CD4-positive, alpha-beta T cell treated with Interleukin-6 for 4 hours (primary cell): ENCODE data around the gene RMI2.

Experiments
- DNase-seq: peaks from one replicate; pipeline ENCODE4 v3.0.0-alpha.2; 2020; ENCODE audit warnings: mixed read lengths

The RMI2 gene

DNA sequence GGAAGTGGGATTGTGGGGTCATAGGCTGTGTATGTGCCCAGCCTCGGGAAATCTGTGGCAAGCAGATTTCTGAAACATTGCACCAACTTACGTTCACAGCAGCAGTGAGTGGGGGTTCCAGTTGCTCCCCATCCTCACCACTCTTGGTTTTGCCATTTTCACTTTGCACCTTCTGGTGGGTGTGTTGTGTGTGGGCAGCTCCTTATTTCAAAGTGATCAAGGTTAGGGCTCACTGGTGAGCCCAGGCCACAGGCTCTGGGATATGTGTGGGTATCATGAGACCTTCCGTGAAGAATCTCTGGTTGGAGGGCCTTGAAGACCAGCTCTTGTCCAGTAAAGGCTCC is 34.7 kb upstream of the RMI2 start:
- no peak for DNase-seq

DNA sequence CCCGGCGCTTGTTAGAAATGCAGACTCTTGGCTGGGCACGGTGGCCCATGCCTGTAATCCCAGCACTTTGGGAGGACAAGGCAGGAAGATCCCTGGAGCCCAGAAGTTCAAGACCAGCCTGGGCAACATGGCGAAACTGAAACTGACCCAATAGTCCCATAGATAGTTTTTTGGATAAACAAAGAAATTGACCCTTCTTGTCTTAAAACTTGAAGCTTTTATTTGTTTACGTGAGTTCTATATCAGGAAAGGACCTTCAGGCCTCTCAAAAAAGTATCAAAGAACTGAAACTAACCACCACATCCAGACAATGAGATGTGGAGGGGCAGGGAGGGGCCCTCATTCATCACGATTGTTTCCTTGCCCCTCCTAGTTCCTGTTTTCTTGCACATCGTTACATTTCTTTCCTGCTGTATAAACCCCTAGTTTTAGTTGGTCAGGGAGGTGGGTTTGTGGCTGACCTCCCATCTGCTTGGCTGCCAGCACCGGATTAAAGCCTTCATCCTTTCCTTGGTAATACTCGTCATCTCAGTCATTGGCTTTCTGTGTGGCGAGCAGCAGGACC is 34.2 kb upstream of the RMI2 start:
- DNase-seq, result peak; percentile 43

DNA sequence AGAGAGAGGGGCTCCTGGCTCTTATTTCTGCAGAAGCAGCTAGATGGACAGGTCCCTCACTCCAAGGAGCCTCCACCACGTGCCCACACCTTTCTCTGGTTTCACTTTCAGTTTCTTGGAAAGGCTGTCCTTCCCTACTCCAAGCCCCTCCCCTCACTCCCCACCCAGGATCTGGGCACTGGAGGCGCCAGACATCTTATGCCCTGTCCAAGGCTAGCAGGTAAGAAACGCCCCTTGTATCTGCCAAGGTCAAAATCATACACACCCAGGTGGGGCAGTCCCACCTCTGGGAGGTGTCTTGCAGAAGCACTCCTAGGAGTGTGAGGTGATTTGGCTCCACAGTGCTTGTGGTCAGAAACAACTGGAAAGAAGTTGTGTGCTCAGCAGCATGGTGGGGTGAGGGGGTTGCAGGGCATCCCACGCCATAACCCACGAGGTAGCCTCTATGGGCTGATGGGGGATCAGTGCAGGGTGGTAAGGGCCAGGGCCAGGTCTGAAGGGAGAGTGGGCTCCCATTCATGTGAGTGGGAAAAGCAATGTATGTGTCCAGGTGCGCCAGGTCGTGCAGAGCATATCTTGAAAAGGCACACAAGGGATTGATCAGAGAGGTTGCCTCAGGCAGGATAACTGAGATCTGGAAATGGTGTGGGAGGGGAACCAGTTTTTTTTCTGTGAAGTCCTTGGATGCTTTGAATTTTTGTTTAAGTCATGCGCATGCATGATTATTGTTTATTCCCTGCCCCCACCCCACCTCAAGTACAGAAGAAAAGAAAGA is 32.4 kb upstream of the RMI2 start:
- DNase-seq, result peak; percentile 48

DNA sequence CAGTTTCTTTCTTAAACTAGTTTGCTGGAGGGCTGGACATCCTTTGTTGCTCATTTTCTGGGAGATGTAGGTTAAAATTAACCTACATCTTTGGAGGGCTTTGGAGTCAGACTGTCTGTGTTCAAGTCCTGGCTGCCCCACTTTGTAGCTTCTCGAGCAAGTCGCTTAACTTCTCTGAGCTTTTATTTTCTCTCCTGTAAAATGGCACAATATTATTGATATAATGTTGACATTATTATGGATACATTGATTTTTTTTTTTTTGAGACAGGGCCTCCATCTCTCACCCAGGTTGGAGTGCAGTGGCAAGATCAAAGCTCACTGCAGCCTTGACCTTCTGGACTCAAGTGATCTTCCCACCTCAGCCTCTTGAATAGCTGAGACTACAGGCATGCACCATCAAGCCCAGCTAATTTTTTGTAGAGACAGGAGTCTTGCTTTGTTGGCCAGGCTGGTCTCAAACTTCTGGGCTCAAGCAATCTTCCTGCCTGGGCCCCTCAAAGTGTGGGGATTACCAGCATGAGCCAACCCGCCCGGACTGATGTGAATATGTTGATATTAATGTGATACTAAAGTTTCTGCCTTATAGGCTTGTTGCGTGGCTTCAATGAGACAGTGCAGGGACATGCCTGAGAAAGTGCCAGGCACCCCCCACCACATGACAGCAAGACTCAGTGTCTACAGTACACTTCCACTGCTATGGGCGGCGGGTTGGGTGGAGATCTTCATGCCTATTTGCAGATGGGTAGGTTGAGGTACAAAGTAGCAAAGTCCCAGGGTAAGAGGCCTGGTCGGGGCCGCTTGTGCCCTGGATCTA is 31.6 kb upstream of the RMI2 start:
- DNase-seq, result no peak

DNA sequence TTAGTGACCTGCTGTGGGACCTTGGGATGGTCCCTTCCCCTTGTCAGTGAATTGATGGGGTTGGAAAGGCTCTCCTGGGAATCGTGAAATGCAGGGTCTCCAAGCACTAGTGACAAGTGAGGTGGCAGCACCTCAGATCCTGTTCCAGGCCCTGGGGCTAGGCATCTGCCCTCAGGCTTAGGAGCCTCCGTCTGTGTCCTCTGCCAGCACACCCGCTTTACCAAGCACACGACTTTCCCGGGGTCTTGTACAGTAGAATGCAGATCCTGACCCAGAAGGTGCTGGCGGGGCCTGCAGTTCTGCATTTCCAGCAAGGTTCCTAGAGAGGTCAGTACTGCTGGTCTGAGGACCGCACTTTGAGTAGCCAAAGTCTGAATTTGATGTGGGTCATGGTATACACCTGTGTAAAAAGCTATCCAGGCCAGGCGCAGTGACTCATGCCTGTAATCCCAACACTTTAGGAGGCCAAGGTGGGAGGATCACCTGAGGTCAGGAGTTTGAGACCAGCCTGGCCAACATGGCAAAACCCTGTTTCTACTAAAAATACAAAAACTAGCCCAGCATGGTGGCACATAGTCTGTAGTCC is 30.9 kb upstream of the RMI2 start:
- DNase-seq, result no peak

DNA sequence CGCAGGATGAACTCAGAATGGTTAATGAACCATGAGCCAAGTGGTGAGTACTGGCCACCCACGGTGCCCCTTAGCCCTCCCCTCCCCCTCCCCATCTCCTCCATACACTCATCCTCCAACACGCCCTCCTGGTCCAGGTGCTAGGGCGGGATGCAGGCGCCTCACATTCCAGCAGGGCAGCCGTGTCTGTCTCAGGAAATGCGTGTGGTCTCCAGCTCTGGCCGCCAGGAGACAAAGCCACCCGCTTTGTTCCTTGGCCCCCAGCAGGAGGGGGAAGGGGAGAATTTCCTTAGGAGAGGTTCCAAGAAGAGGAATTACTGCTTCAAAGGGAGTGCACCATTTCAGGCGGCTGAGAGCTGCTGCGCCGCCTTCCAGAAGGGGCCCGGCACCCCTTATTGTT is 29.7 kb upstream of the RMI2 start:
- no peak for DNase-seq

DNA sequence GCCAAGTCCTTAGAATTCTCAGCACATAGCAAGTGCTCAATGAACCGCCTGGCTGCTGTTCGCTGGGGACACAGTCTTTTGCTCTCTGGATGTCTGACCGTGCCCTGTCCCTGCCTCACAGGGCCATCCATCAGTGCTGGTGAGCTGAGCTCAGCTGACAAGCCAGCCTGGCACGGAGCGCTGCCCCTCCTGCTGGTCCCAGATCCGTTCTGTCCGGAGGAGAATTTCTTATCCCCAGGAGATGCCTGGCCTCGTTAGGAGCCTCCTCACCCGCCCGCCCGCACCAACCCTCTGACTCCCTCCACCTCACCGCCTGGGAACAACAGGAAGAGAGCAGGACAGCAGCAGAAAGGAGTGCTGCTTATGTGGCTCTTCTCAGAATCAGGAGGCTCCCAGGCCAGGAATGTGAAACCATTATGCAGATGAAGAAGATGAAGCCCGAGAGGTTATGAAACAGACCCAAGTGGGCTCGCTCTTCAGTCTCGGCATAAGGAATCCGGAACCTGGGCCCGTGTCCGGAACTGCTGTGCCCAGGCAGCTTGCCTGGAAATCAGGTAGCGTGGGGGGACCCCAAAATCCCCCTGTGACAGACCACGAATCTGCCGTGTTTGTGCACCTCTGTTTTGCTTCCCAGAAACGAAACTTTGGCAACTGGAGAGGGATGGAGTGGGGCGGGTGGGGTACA is 28.8 kb upstream of the RMI2 start:
- no peak for DNase-seq

DNA sequence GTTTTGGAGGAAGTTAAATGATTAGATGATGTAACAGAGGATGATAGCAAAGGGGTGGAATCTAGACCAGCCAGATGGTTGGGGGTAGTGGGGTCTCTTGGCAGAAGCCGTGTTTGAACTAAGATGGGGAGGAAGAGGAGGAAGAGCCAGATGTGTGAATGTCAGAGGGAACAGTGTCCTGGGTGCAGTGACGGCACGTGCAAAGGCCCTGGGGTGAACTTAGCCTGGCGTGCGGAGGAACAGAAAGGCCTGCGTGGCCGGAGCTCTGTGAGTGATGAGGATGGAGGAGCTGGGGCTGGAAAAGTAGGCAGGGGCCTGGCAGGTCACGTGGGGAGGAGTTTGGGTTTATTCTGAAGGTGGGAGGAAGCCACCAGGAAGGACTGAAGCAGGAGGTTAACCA is 26.4 kb upstream of the RMI2 start:
- no peak for DNase-seq

DNA sequence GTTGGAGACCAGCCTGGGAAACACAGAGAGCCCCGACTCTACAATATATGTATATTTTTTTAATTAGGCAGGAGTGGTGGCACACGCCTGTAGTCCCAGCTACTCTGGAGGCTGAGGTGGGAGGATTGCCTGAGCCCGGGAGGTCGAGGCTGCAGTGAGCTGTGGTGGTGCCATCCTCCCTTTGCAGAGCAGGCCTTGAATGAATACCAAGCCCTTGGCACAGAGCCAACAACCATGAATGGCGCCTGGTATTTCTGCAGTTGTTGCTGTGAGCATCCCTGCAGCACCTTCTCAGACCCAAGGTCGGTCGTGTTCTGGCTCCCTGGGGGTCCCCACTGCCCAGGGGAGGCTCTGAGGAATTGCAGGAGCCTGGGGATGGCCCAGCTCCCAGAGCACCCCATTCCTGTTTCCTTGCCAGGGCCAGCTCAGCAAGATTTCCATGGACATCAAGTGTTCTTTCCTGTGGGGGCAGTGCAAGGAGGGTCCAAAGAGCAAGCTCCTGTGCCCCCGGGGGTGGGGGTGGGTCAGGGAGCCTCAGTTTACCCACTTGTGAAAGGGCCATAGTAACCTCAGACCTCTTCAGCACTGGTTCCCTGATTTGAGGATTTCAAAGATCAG is 25.6 kb upstream of the RMI2 start:
- peak; percentile 25 for DNase-seq

DNA sequence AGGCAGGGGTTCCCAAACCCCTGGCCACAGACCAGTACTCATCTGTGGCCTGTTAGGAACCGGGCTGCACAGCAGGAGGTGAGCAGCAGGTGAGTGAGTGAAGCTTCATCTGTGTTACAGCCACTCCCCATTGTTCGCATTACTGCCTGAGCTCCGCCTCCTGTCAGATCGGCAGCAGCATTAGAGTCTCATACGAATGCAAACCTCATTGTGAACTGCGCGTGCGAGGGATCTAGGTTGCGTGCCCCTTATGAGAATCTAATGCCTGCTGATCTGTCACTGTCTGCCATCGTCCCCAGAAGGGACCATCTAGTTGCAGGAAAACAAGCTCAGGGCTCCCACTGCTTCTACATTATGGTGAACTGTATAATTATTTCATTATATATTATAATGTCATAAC is 25.1 kb upstream of the RMI2 start:
- no peak for DNase-seq

DNA sequence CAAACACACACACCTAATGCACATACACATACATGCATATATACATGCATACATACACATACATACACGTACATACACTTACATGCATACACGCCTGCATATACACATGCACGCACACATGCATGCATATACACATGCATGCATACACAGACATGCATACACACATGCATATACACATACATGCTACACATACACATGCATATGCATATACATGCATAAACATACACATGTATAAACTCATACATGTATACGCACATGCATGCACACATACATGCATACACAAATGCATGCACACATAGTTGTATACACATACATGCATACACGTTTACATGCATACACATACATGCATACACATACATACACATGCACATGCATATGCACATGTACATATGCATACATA is 23.6 kb upstream of the RMI2 start:
- no peak for DNase-seq

DNA sequence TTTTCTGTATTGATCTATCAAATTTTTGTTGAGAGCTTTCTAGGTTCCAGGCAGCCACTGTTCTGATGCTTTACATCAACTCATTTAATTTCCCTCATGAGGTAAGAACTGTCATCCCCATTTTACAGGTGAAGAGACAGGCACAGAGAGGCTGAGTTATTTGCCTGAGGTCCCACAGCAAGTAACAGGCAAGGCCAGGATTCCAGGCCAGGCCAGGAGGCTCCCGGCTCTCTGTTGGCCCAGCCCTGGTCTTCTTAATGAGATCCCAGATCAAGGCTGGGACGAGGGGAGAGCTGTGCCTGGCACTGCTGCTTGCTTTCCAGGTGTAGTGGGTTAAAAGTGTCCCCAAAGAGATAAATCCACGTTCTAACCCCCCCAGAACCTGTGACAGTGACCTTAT is 22.4 kb upstream of the RMI2 start:
- DNase-seq, result no peak

DNA sequence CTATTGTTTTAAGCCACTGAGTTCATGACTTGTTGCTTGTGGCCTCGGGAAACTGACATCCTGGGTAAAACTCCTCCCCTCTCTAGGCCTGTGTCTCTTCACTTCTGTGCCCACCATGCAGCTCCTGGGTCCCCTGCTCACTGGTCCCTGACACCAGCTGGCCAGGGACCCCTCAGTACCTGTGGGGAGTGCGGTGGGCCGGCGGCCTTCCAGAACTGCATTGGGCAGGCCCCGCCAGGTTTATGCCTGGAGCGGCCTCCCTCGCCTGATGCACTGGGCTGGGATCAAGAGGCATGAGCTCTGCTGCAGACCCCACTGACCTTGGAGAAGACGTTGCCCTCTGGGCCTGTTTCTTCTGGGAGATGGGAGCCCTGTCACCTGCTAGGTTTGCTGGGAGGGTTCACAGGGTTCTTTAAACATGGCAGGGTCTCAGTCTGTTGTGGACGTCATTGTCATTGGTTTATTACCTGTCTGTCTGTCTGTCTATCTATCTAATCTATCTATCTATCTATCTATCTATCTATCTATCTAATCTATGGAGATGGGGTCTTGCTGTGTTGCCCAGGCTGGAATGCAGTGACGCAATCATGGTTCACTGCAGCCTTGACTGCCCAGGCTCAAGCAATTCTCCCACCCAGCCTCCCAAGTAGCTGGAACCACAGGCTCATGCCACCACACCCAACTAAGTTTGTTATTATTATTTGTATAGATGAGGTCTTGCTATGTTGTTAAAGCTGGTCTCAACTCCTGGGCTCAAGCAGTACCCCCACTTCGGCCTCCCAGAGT is 21.5 kb upstream of the RMI2 start:
- no peak for DNase-seq

DNA sequence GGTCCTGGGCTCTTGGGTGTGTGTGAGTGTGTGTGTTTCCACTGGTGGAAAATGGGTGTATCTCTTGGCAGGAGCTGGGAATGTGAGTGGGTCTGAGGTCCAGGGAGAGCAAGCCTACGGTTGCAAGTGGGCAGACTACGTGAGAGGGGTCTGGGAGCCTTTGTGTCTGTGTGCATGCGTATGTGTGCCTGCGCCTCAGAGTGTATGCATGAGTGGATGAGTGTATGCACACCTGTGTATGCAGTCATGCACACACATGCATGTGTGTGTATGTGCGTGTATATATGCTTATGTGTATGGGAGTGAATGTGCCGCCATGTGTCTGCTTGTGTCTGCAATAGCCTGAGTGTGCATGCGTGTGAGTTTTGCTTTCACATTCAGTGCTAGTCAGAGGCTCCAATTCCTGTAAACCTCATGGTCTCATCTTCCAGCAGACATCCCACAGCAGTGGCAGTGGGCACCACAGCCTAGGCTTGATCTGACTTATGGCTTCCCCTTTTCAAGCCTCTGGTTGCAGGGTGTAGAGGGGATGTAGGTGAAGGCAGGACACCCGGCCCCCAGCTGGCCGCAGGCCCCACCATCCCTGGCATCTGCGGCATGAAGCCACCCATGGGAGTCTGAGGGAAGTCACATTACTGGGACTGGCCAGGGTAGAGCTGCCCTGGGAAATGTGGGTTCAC is 19.7 kb upstream of the RMI2 start:
- DNase-seq, result no peak

DNA sequence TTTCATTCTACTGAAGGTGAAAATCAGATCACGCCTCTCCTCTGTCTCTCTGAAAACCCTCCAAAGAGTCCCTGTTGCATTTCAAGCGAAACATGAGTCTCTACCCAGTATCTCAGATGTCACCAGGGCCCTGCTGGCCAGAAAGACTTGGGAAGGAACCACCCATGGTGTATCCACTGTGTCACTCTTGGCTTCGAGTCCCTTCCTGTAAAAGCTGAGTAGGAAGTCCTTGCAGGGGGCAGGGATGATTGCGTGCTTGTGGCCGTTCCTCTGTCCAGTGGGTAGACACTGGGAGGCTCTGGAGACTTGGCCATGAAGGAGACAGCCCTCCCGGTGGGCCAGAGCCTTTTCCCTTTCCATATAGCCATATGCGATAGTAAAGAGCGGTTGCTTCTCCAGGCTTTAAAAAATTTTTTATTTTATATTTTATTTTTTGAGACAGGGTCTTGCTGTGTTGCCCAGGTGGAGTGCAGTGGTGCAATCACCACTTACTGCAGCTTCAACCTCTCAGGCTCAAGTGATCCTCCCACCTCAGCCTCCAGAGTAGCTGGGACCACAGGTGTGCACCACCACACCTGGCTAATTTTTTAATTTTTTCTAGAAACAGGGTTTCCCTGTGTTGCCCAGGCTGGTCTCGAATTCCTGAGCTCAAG is 19.0 kb upstream of the RMI2 start:
- DNase-seq, result no peak

DNA sequence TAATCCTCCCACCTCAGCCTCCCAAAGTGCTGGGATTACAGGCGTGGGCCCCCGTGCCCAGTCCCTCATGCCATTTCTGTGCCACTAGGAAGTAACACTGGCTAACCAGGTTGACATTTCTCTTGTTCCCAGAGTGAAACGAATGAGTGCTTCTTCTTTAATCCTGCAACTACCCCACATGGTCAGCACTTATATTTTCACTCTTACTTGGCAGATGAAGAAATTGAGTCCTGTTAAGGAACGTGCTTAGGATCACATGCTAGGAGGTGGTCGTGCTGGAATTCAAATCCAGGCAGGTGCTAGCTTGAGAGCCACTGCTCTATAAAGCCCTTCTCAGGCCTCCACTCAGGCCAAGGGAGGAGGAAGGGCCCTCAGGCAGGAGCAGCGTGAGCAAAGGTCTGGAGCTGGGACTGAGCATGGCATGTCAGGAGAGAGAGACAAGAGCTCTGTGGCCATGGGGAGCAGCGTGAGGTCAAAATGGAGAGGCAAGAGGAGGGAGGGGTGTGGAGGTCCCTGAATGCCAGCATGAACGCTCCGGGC is 18.5 kb upstream of the RMI2 start:
- DNase-seq, result no peak

DNA sequence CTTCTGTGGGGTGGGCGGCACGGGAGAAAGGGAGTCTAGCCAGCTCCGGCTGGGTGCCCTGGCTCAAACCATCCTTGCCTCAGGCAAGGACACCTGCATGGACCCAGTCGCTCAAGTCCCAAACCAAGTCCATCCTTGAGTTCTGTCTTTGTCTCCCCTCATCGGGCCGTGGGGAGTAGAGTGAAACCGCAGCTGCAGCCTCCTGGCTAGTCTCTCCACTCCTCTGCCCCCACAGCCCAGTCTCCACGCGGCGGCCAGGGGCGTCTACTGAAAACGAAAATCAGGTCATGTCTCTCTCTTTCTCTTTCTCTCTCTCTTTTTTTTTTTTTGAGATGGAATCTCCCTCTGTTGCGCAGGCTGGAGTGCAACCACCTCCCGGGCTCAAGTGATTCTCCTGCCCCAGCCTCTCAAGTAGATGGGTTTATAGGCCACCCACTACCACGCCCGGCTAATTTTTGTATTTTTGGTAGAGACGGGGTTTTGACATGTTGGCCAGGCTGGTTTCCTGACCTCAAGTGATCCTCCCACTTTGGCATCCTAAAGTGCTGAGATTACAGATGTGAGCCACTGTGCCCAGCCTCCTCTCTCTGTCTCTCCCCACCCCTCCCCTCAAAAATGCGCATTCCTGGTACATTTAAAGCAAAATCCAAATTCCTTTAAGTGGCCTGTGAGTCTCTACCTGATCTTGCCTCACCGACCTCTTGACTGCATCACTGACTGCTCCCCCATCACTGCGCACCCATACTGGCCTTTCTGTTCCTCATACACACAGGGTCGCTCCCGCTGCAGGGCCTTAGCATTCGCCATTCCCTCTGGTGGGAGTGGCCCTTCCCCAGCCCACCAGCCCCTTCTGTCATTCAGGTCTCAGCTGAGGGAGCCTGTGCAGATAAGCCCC is 17.7 kb upstream of the RMI2 start:
- no peak for DNase-seq

DNA sequence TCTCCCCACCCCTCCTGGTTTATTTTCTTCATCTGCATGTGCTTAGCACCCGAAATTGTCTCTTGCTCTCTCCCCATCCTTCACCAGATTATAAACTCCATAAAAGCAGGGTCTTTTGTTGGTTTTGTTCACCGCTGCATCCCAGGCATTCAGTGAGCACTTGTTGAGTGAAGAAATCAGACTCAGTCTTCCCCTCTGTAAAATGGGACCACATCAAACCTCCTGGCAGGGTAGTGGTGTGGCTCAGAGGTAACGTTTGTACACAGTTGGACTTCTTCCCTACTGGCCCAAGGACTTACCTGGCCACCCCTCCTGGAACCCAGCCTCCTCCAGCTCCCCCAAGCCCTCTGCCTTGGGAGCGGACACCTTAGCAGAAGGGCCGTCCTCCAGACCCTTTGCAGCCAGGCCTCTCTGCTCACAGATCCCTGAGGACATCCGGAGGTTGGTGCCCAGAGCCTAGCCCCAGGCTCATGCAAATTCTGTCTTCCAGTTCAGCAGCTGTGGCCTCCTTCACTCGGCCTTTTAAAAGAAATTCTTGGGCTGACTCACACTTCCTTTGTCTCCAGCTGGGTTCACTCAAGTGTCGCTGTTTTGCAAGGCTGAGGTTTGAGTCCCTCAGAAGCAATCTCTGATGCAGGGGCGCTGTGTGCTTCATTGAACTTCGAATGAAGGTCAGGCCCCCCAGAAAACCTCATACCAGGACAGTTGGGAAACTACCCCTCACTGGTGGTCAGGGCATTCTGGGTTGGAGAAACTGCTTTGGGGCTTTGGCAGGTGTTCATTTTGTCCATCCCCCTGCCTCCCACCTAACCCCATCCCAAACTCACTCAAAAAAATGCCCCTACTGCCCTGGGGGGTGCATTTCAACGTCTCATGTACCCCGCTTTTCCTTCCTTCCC is 16.8 kb upstream of the RMI2 start:
- DNase-seq, result peak; percentile 72
